IMR-90 (cell line): ENCODE data around the gene IL6ST. TPM values are rescaled to one million over a fixed set of nuclear protein-coding genes. Genes with fewer than 3 reads are reported as not detected.

Source experiments
- ATAC-seq: fragments of 200-7000 bp; cut with Tn5 transposase; 2 replicates; pipeline ENCODE4 v1.9.1; 2020; ENCODE audit warnings: low read depth, mild to moderate bottlenecking, moderate library complexity
- BruUV-seq: library from RNA; stranded (reverse); fragments of 400-500 nt; replicated peaks from 2 replicates; lab custom pipeline; 2021; lab: Mats Ljungman, UMichigan
- CTCF ChIA-PET: fragments of 300-600 bp; formaldehyde crosslinking; extraction: SDS; loops from one replicate; lab custom pipeline; 2021; ENCODE audit warnings: antibody characterized with exemption; lab: Yijun Ruan, JAX
- POLR2A ChIA-PET: fragments of 300-600 bp; sonication (Branson Sonifier 250); formaldehyde crosslinking; loops from one replicate; lab custom pipeline; 2022; ENCODE audit warnings: antibody characterized with exemption; ENCODE audit not compliant: unreplicated experiment; lab: Charles Lee
- DNase-seq: peaks from one replicate; pipeline ENCODE4 v3.0.0; 2013
- H2AFZ ChIP-seq: replicated peaks from 2 replicates; pipeline ENCODE3; 2013; ENCODE audit warnings: low read length, mild to moderate bottlenecking; ENCODE audit not compliant: poor library complexity
- H2AK5ac ChIP-seq: 2 replicates; pipeline ENCODE4 v1.6.1; 2013; ENCODE audit warnings: low read depth, low read length, inconsistent platforms
- H2AK9ac ChIP-seq: replicated peaks from 2 replicates; pipeline ENCODE3; 2013; ENCODE audit warnings: mild to moderate bottlenecking, low read depth, low read length, moderate library complexity; ENCODE audit not compliant: poor library complexity
- H2BK120ac ChIP-seq: 2 replicates; pipeline ENCODE4 v1.6.1; 2013; ENCODE audit warnings: low read depth, low read length, inconsistent platforms
- H2BK15ac ChIP-seq: 3 replicates; pipeline ENCODE4 v1.6.1; 2013; ENCODE audit warnings: low read depth, low read length, inconsistent platforms
- H2BK20ac ChIP-seq: 2 replicates; pipeline ENCODE4 v1.6.1; 2013; ENCODE audit warnings: low read depth, mild to moderate bottlenecking, inconsistent platforms, low read length, moderate library complexity
- H2BK5ac ChIP-seq: 2 replicates; pipeline ENCODE4 v1.6.1; 2013; ENCODE audit warnings: mild to moderate bottlenecking, low read depth, low read length, inconsistent platforms; ENCODE audit not compliant: poor library complexity, severe bottlenecking
- H3K14ac ChIP-seq: replicated peaks from 2 replicates; pipeline ENCODE4 v1.6.1; 2013; ENCODE audit warnings: low read depth, low read length, inconsistent platforms
- H3K18ac ChIP-seq: 2 replicates; pipeline ENCODE4 v1.6.1; 2013; ENCODE audit warnings: low read depth, low read length, control low read depth
- H3K23ac ChIP-seq: 2 replicates; pipeline ENCODE4 v1.6.1; 2013; ENCODE audit warnings: low read depth, low read length, inconsistent platforms
- H3K27ac ChIP-seq: 2 replicates; pipeline ENCODE4 v1.5.1; 2013; ENCODE audit warnings: mild to moderate bottlenecking, control low read depth, low read length; ENCODE audit not compliant: insufficient read depth
- H3K27me3 ChIP-seq: 2 replicates; pipeline ENCODE4 v1.6.1; 2013; ENCODE audit warnings: low read length; ENCODE audit not compliant: control insufficient read depth, insufficient read depth
- H3K36me3 ChIP-seq: 2 replicates; pipeline ENCODE4 v1.6.1; 2013; ENCODE audit warnings: low read length, mixed read lengths; ENCODE audit not compliant: control insufficient read depth, insufficient read depth
- H3K4ac ChIP-seq: 2 replicates; pipeline ENCODE4 v1.6.1; 2013; ENCODE audit warnings: low read depth, low read length, inconsistent platforms
- H3K4me1 ChIP-seq: 2 replicates; pipeline ENCODE4 v1.6.1; 2013; ENCODE audit warnings: low read length, mixed read lengths; ENCODE audit not compliant: control insufficient read depth, insufficient read depth
- H3K4me2 ChIP-seq: 2 replicates; pipeline ENCODE4 v1.6.1; 2013; ENCODE audit warnings: low read depth, mild to moderate bottlenecking, control low read depth, low read length, moderate library complexity
- H3K4me3 ChIP-seq: 2 replicates; pipeline ENCODE4 v1.5.1; 2013; ENCODE audit warnings: low read depth, mild to moderate bottlenecking, control low read depth, low read length, moderate library complexity; ENCODE audit not compliant: insufficient read depth
- H3K56ac ChIP-seq: 2 replicates; pipeline ENCODE4 v1.6.1; 2013; ENCODE audit warnings: low read length, inconsistent platforms; ENCODE audit not compliant: insufficient read depth; ENCODE audit errors: extremely low read depth
- H3K79me1 ChIP-seq, 2 experiments: 2 replicates each; pipeline ENCODE4 v1.6.1; 2013; ENCODE audit warnings: low read length in 2 of 2, inconsistent platforms in 1 of 2, low read depth in 1 of 2
- H3K9ac ChIP-seq: 2 replicates; pipeline ENCODE4 v1.6.1; 2013; ENCODE audit warnings: low read depth, low read length, control low read depth
- H3K9me1 ChIP-seq: 2 replicates; pipeline ENCODE4 v1.6.1; 2013; ENCODE audit warnings: low read length, inconsistent platforms; ENCODE audit not compliant: insufficient read depth
- H3K9me3 ChIP-seq: 2 replicates; pipeline ENCODE4 v1.6.1; 2013; ENCODE audit warnings: low read length; ENCODE audit not compliant: control insufficient read depth, insufficient read depth
- H4K20me1 ChIP-seq: 2 replicates; pipeline ENCODE4 v1.6.1; 2013; ENCODE audit warnings: low read length, inconsistent platforms; ENCODE audit not compliant: insufficient read depth
- H4K5ac ChIP-seq: 2 replicates; pipeline ENCODE4 v1.6.1; 2013; ENCODE audit warnings: mild to moderate bottlenecking, low read depth, low read length, control low read depth
- H4K8ac ChIP-seq, 2 experiments: 2 replicates each; pipeline ENCODE4 v1.6.1; 2013; ENCODE audit warnings: low read depth in 2 of 2, low read length in 2 of 2, control low read depth in 1 of 2, inconsistent platforms in 1 of 2
- H4K91ac ChIP-seq: 2 replicates; pipeline ENCODE4 v1.6.1; 2013; ENCODE audit warnings: low read depth, low read length, inconsistent platforms; ENCODE audit not compliant: insufficient read depth
- CEBPB ChIP-seq: IDR thresholded peaks from 2 replicates; pipeline ENCODE4 v1.6.1; 2012; ENCODE audit warnings: low read depth, low read length, improper control_type of control experiment
- RFX5 ChIP-seq: IDR thresholded peaks from 2 replicates; pipeline ENCODE4 v1.8.0; 2012; ENCODE audit warnings: low read depth, mild to moderate bottlenecking, low read length, moderate library complexity
- WGBS, 2 experiments: methylation state at CpG; one replicate each; pipeline versions ENCODE4 v1.1.5 to v1.1.7; 2013; ENCODE audit warnings: missing lambda C conversion rate in 2 of 2; ENCODE audit not compliant: insufficient read length in 1 of 2; ENCODE audit errors: extremely low coverage in 2 of 2; 5-methylcytosine and 5-hydroxymethylcytosine counted together
- dilution Hi-C: fragments of 300-500 bp; cut with HindIII; formaldehyde crosslinking; loops from one replicate; pipeline ENCODE4 v1.14.3; 2018; ENCODE audit warnings: low sequenced_read_pairs; ENCODE audit not compliant: unreplicated experiment
- in situ Hi-C: fragments of 300-500 bp; cut with MboI; formaldehyde crosslinking; loops from 3 replicates; pipeline ENCODE4 v1.14.3; 2019; ENCODE audit warnings: low sequenced_read_pairs, inconsistent platforms, mixed read lengths
- intact Hi-C: fragments of 100-400 bp; cut with micrococcal nuclease; formaldehyde crosslinking; loops from 2 replicates; pipeline ENCODE4 v1.10.0; 2022
- polyA plus RNA-seq, 3 experiments: library from polyadenylated mRNA; depleted of rRNA; stranded (reverse); fragments of >200 nt; gene quantifications; 2 replicates each; pipeline ENCODE4 v1.2.3, GENCODE V29; 2012; ENCODE audit warnings: low replicate concordance in 1 of 3
- total RNA-seq: library from RNA; depleted of rRNA; stranded (reverse); fragments of >200 nt; gene quantifications from 2 replicates; pipeline ENCODE4 v1.2.3, GENCODE V29; 2012
- TF ChIP-seq, protein P1 (sequence below): conservative IDR thresholded peaks from 2 replicates; pipeline ENCODE4 v1.5.1; 2012; ENCODE audit warnings: mild to moderate bottlenecking, low read depth, low read length, improper control_type of control experiment

IL6ST gene
- total and polyA plus RNA-seq, 2 of the 4 experiments (the other 2 are of a cell fraction): 90.6 to 506 TPM

GRCh38 chr5:55903121-55903701 lies 91.6 kb downstream of the IL6ST start:
- no peak overlapping the region for H3K23ac ChIP-seq
- H3K4ac ChIP-seq: no peak overlapping the region
- H4K8ac ChIP-seq: no peak overlapping the region
- dilution Hi-C loops: no loop called here
- H3K4me1 ChIP-seq: no peaks in the 10 kb centered on the region
- WGBS, 2 experiments: 97% methylated on average over 6 of the region's 19 CpGs; no CpG with 5 or more reads in 1 of the 2 experiments
- no peaks in the 10 kb centered on the region; the same call in 1 of the 2 replicates for H3K9me1 ChIP-seq
- H3K14ac ChIP-seq: no peak overlapping the region; the same call in 1 of the 2 replicates
- H3K9me3 ChIP-seq: no peaks in the 10 kb centered on the region; the same call in 1 of the 2 replicates
- no peak overlapping the region for H4K91ac ChIP-seq
- no peaks in the 10 kb centered on the region for H3K36me3 ChIP-seq
- H3K18ac ChIP-seq: no peak overlapping the region
- no peak overlapping the region for H3K56ac ChIP-seq
- DNase-seq: peak; percentile 13
- no peak for ATAC-seq
- TF ChIP-seq RFX5 (no peak), CEBPB (no peak)
- TF ChIP-seq, protein P1, sequence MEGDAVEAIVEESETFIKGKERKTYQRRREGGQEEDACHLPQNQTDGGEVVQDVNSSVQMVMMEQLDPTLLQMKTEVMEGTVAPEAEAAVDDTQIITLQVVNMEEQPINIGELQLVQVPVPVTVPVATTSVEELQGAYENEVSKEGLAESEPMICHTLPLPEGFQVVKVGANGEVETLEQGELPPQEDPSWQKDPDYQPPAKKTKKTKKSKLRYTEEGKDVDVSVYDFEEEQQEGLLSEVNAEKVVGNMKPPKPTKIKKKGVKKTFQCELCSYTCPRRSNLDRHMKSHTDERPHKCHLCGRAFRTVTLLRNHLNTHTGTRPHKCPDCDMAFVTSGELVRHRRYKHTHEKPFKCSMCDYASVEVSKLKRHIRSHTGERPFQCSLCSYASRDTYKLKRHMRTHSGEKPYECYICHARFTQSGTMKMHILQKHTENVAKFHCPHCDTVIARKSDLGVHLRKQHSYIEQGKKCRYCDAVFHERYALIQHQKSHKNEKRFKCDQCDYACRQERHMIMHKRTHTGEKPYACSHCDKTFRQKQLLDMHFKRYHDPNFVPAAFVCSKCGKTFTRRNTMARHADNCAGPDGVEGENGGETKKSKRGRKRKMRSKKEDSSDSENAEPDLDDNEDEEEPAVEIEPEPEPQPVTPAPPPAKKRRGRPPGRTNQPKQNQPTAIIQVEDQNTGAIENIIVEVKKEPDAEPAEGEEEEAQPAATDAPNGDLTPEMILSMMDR: no peak
- no peaks in the 10 kb centered on the region for H3K79me1 ChIP-seq
- no peak overlapping the region for H2AK5ac ChIP-seq
- no peaks in the 10 kb centered on the region for H3K27me3 ChIP-seq
- no peak overlapping the region for H3K4me3 ChIP-seq
- H4K20me1 ChIP-seq: no peaks in the 10 kb centered on the region
- H2AFZ ChIP-seq: no peak overlapping the region
- ChIA-PET CTCF (no interaction called here), POLR2A (no interaction called here)
- BruUV-seq: no TSS peak
- H4K5ac ChIP-seq: no peak overlapping the region
- intact Hi-C loops: no loop called here
- no peak overlapping the region for H2BK120ac ChIP-seq
- H2AK9ac ChIP-seq: no peak overlapping the region
- H3K9ac ChIP-seq: no peak overlapping the region
- no peak overlapping the region for H3K27ac ChIP-seq
- in situ Hi-C loops: loop anchor here (25.0 kb wide), 1 partner anchor 566 kb away; no protein-coding TSS in a partner anchor
- no peak overlapping the region; the same call in 2 of the 3 replicates for H2BK15ac ChIP-seq
- H3K4me2 ChIP-seq: no peak overlapping the region
- no peak overlapping the region for H2BK20ac ChIP-seq
- no peak overlapping the region for H2BK5ac ChIP-seq
